Middle frontal gyrus (tissue), 1 donor: Measurements from ENCODE around the gene TCF4.

ENCODE experiments used
- DNase-seq: peaks from one replicate; pipeline ENCODE4 v3.0.0-alpha.2; 2015; ENCODE audit warnings: low spot score; ENCODE audit errors: extremely low spot score

TCF4 gene

GRCh38 chr18:55415258-55415871 lies 172.6 kb downstream of the TCF4 start:
- DNase-seq: no peak

DNA sequence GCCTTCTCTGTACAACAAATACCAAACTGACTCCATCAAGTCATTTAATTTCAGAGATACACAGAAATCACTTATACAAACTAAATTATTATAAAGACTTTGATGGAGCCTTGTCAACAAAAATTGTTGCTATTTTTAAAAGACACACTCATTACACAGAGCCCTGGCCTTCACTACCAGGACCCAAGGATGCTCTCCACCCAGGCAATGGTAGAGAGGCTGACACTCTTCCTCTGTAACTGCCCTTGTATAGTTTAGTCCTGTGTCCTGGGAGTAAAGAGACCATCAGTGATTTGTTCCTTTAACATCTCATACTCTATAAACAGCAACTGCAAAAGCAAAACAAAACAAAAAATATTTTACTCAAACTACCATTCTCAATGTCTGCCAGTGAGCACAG lies 173.5 kb downstream of the TCF4 start:
- DNase-seq: no peak

DNA sequence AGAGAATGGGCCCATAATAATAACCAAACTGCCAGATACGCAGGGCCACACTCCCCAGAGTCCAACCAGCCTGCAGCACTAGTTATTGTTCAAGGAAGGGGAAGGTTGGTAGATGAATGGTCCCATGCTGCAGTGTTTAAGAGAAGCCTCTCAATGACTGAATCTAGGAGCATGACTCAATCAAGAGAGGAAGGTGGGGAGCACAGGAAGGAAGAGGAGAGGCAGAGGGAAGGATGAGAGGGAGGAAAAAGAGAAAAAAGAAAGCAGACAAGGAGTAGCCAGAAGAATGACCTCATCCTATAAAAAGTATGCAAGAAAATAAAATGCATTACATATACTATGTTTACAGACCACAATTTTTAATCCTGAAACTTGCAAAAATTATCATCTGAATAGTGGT lies 174.5 kb downstream of the TCF4 start:
- DNase-seq: no peak

- no peak for DNase-seq
Measured at GRCh38 chr18:55407774-55408535, 180.0 kb downstream of the TCF4 start.

- no peak for DNase-seq
Measured at GRCh38 chr18:55407191-55407590, 180.8 kb downstream of the TCF4 start.

GRCh38 chr18:55406451-55406991 lies 181.5 kb downstream of the TCF4 start:
- DNase-seq: no peak

GRCh38 chr18:55405893-55406406 lies 182.0 kb downstream of the TCF4 start:
- DNase-seq: no peak

DNA sequence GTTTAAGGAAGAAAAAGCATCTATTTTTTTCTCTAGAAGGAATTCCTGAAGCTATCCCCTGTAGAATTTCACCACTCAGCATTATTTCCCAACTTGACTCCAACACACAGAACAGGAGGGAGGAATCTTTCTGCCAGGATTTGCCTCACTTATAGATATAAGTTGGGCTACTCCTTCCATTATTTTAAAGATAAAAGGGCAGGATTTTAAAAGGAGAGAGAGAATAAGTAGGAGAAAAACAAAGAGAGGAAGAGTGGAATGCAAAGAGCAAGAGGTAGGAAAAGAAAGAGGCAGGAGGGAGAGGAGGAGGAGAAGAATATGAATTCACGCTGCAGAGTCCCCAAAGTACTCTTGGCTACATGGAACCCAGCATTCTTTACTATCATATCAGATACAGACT lies 182.5 kb downstream of the TCF4 start:
- DNase-seq: no peak

GRCh38 chr18:55404832-55405465 lies 183.0 kb downstream of the TCF4 start:
- no peak for DNase-seq

- DNase-seq: no peak
Measured at GRCh38 chr18:55404136-55404830, 183.7 kb downstream of the TCF4 start.

DNA sequence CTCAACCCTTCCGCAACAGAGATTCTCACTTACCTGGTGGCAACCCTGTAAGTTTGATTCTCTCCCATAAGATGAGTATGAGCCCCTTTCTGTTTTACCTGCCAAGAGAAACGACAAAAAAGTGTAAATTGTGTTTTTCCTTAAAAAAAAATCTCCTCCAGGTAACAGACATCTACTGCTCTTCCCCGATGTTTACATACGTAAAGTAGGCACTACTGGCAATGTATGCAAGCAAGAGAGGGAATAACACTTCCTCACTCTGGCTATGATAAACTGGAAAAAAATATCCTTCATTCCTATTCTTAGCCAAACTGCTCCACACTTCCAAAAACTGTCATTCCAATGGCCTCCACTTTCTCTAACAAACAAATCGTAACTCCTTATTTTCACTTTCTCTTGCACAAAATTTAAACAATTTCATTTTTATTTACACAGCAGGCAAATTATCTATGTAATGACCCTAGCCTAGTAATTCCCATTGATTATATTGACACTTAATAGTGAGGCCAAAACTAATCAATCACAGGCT lies 184.5 kb downstream of the TCF4 start:
- no peak for DNase-seq

DNA sequence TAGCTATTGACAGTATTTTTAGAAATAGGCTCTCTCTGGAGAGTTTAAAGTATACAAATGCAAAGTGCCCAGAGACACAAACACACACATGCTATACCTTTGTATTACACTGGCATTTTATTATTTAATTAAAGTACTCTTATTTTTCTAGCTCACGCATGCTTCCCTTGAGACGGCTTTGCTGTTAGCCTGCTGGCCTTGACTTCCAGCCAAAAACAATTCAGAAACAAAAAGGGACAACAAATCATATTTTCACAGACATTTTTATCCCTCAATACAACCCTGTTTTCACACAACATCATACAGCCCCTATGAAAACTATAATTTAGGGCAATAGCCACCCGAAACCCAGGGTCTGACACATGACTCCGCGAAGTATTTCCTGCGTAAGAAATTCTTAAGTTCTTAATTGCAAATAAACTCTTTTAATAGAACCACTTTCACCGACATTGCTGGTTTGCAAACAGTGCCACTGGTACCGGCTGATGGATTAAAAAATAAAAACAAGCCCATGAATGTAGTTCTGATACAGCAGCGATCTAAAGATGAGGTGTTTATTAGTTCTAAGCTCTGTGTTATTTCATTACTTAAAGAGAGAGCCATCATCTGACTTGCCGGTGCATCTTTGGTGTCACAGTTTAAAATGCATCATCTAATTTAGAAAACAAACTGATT lies 185.1 kb downstream of the TCF4 start:
- DNase-seq: no peak

GRCh38 chr18:55401638-55402191 lies 186.3 kb downstream of the TCF4 start:
- DNase-seq: no peak

DNA sequence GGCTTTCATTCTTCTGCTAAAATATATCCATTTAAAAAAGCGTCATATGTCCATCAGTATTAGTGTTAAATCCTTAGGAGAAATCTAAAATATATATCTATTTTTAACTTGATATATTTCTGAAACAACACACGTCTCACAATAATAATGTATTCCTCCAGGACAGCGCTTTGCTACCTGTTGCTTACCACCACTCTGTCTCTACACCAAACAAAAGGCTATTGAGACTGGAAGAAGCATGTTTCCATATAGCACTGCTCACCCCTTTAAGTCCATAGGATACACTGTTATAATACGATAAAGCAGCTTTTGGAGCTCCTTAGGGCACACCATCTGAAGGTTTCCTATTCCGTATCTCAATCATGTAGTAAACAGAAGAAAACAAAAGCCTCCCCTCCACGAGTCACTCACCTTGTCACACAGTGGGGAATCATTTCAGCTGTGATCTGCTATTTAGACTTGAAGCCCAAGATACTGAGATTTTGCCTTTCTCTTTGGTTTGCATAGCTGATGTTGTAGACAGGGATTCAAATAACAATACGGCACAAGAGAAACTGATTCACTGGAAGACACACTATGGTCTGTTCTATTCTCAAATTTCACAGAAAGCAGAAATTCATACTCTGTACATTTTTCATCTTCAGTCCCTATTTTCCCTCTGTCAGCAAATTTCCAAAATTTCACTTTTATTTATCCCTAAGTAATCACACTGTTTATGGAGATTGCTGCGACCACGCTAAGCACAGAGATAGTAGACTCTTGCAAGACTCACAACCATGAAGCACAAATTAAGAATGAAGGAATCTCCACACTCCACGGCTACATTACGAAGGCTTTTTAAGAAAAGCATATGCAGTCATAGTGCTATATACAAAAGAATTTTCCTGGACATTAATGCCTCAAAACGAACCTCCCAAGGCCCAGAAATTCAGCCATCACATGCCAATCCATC lies 187.1 kb downstream of the TCF4 start:
- DNase-seq: no peak

GRCh38 chr18:55400081-55400480 lies 187.9 kb downstream of the TCF4 start:
- no peak for DNase-seq

GRCh38 chr18:55398858-55399257 lies 189.1 kb downstream of the TCF4 start:
- DNase-seq: no peak

DNA sequence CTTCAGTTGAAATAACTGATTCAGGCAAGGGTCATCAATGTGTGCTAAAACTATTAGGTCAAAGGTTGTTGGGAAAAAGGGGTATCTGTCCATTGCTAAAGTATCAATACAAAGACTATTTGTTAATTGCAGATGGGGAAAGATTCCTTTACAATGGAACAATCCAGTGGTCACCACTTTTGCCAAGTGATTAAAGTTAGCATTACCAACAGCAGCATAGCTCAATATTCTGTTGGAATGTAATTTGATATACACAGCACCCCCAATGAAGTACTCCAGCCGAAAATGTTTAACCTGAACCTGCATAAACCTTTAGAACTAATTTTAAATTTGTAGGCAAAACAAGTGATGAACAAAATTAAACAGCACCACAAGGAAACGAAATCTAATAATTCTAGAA lies 191.0 kb downstream of the TCF4 start:
- DNase-seq: no peak

GRCh38 chr18:55396267-55396905 lies 191.6 kb downstream of the TCF4 start:
- no peak for DNase-seq

GRCh38 chr18:55395799-55396198 lies 192.2 kb downstream of the TCF4 start:
- no peak for DNase-seq
